GM23248 (cell line): ENCODE data around the gene PCBP3. TPM values are rescaled to one million over a fixed set of nuclear protein-coding genes. Genes with fewer than 3 reads are reported as not detected.

Source experiments
- DNase-seq: peaks from one replicate; pipeline ENCODE4 v3.0.0-alpha.2; 2015
- H2AFZ ChIP-seq: fragments of 200-600 bp; sonication (generic); 2 replicates; pipeline ENCODE4 v1.6.1; 2016; ENCODE audit warnings: antibody characterized with exemption
- H3F3A ChIP-seq: fragments of 200-600 bp; sonication (generic); 2 replicates; pipeline ENCODE4 v1.6.1; 2016; ENCODE audit warnings: mild to moderate bottlenecking, antibody characterized with exemption, mixed run types; ENCODE audit not compliant: insufficient read depth
- H3K27ac ChIP-seq: fragments of 200-600 bp; sonication (generic); 2 replicates; pipeline ENCODE4 v1.5.1; 2016; ENCODE audit warnings: mild to moderate bottlenecking
- H3K27me3 ChIP-seq: fragments of 200-600 bp; sonication (generic); replicated peaks from 2 replicates; pipeline ENCODE4 v1.6.1; 2016; ENCODE audit warnings: mild to moderate bottlenecking; ENCODE audit not compliant: insufficient read depth
- H3K36me3 ChIP-seq: fragments of 200-600 bp; sonication (generic); 2 replicates; pipeline ENCODE4 v1.6.1; 2016; ENCODE audit warnings: low read depth, mild to moderate bottlenecking
- H3K4me1 ChIP-seq: fragments of 200-600 bp; sonication (generic); 2 replicates; pipeline ENCODE4 v1.6.1; 2016; ENCODE audit warnings: mild to moderate bottlenecking; ENCODE audit not compliant: insufficient read depth
- H3K4me2 ChIP-seq: fragments of 200-600 bp; sonication (generic); one replicate; pipeline ENCODE4 v1.6.1; 2016; ENCODE audit warnings: mild to moderate bottlenecking; ENCODE audit not compliant: unreplicated experiment
- H3K4me3 ChIP-seq: fragments of 200-600 bp; sonication (generic); 2 replicates; pipeline ENCODE4 v1.5.1; 2016; ENCODE audit warnings: mild to moderate bottlenecking
- H3K79me2 ChIP-seq: fragments of 200-600 bp; sonication (generic); 2 replicates; pipeline ENCODE4 v1.6.1; 2016; ENCODE audit warnings: mild to moderate bottlenecking; ENCODE audit not compliant: insufficient read depth
- H3K9ac ChIP-seq: fragments of 200-600 bp; sonication (generic); 2 replicates; pipeline ENCODE4 v1.6.1; 2016; ENCODE audit warnings: mild to moderate bottlenecking
- H3K9me2 ChIP-seq: fragments of 200-600 bp; sonication (generic); 2 replicates; pipeline ENCODE4 v1.6.1; 2016; ENCODE audit warnings: mixed run types, mild to moderate bottlenecking, moderate library complexity; ENCODE audit not compliant: insufficient read depth
- H3K9me3 ChIP-seq: fragments of 200-600 bp; sonication (generic); one replicate; pipeline ENCODE4 v1.6.1; 2017; ENCODE audit warnings: low read depth
- H4K20me1 ChIP-seq: fragments of 200-600 bp; sonication (generic); 2 replicates; pipeline ENCODE4 v1.6.0; 2016; ENCODE audit not compliant: insufficient read depth
- EZH2 ChIP-seq: fragments of 200-600 bp; sonication (generic); IDR thresholded peaks from 2 replicates; pipeline ENCODE4 v1.6.1; 2018; ENCODE audit warnings: antibody characterized with exemption, mild to moderate bottlenecking; ENCODE audit not compliant: insufficient read depth, poor library complexity, severe bottlenecking
- EZH2phosphoT487 ChIP-seq: fragments of 200-600 bp; sonication (generic); IDR thresholded peaks from 2 replicates; pipeline ENCODE4 v1.6.1; 2018; ENCODE audit warnings: antibody characterized with exemption, moderate library complexity, mild to moderate bottlenecking, low read depth; ENCODE audit not compliant: insufficient read depth
- WGBS, 2 experiments: methylation state at CpG; one replicate each; pipeline ENCODE4 v1.1.6; 2015 to 2017; ENCODE audit warnings: low lambda C conversion rate in 2 of 2, low coverage in 1 of 2; ENCODE audit errors: missing lambda C conversion rate in 2 of 2; 5-methylcytosine and 5-hydroxymethylcytosine counted together
- in situ Hi-C: fragments of 300-500 bp; cut with MboI; formaldehyde crosslinking; loops from 2 replicates; pipeline ENCODE4 v1.15.0; 2020
- polyA plus RNA-seq: library from polyadenylated mRNA; unstranded; fragments of >200 nt; fragmentation: Nextera tagmentation; extraction: Ambion mirVana; gene quantifications from 2 replicates; pipeline ENCODE4 v1.2.1, GENCODE V29; 2016
- total RNA-seq: library from RNA; depleted of rRNA; stranded (reverse); fragments of >200 nt; shearing (Covaris generic); gene quantifications from 2 replicates; pipeline ENCODE4 v1.2.3, GENCODE V29; 2014

Gene PCBP3
- total and polyA plus RNA-seq, 2 experiments from 2014 or later: 0.32 to 1.3 TPM

- H3K27me3 ChIP-seq: no peaks in the 10 kb centered on the region
- H2AFZ ChIP-seq: no peak overlapping the region
- no peak overlapping the region for H3K27ac ChIP-seq
- H3K36me3 ChIP-seq: no peaks in the 10 kb centered on the region
- H3K79me2 ChIP-seq: no peaks in the 10 kb centered on the region
- no peaks in the 10 kb centered on the region for H3K9me3 ChIP-seq
- H3K4me1 ChIP-seq: no peaks in the 10 kb centered on the region
- no peak overlapping the region for H3K9ac ChIP-seq
- H3K4me2 ChIP-seq: no peak overlapping the region
- no peak for DNase-seq
- WGBS, 2 experiments: 86 to 90% methylated on average over 5 of the region's 5 CpGs
- TF ChIP-seq EZH2 (no peak), EZH2phosphoT487 (no peak)
- in situ Hi-C loops: no loop called here
- no peaks in the 10 kb centered on the region for H4K20me1 ChIP-seq
- H3K9me2 ChIP-seq: no peaks in the 10 kb centered on the region
- no peaks in the 10 kb centered on the region for H3F3A ChIP-seq
- no peak overlapping the region for H3K4me3 ChIP-seq
These were observed 123.0 kb downstream of the PCBP3 start for GRCh38 chr21:45766501-45766900.

- TF ChIP-seq EZH2 (no peak), EZH2phosphoT487 (no peak)
- Histone ChIP-seq H3K9me2 (no peaks in the 10 kb centered on the region), H3F3A (no peaks in the 10 kb centered on the region), H3K4me1 (no peaks in the 10 kb centered on the region), H3K36me3 (no peaks in the 10 kb centered on the region), H3K9me3 (no peaks in the 10 kb centered on the region), H3K27ac (no peak overlapping the region), H3K4me2 (no peak overlapping the region), H4K20me1 (no peaks in the 10 kb centered on the region), H3K4me3 (no peak overlapping the region), H2AFZ (no peak overlapping the region), H3K9ac (no peak overlapping the region), H3K27me3 (no peaks in the 10 kb centered on the region), H3K79me2 (no peaks in the 10 kb centered on the region)
- peak; percentile 30 for DNase-seq
- WGBS, 2 experiments: 77 to 82% methylated on average over 13 of the region's 13 CpGs
- in situ Hi-C loops: no loop called here
These were observed 123.8 kb downstream of the PCBP3 start for GRCh38 chr21:45767071-45768006.

- Histone ChIP-seq H2AFZ (no peak overlapping the region), H4K20me1 (no peaks in the 10 kb centered on the region), H3K4me1 (no peaks in the 10 kb centered on the region), H3K36me3 (no peaks in the 10 kb centered on the region), H3K27ac (no peak overlapping the region), H3K4me3 (no peak overlapping the region), H3K4me2 (no peak overlapping the region), H3F3A (no peaks in the 10 kb centered on the region), H3K9me2 (no peaks in the 10 kb centered on the region), H3K27me3 (no peaks in the 10 kb centered on the region), H3K9me3 (no peaks in the 10 kb centered on the region), H3K79me2 (no peaks in the 10 kb centered on the region), H3K9ac (no peak overlapping the region)
- no peak for TF ChIP-seq EZH2phosphoT487
- no peak for TF ChIP-seq EZH2
- in situ Hi-C loops: no loop called here
- DNase-seq: peak; percentile 45
- WGBS, 2 experiments: 27 to 33% methylated on average over 11 of the region's 11 CpGs
These were observed 124.7 kb downstream of the PCBP3 start for GRCh38 chr21:45768011-45768739.

- no peaks in the 10 kb centered on the region for H3K4me1 ChIP-seq
- WGBS, 2 experiments: 87% methylated on average over 11 of the region's 11 CpGs
- TF ChIP-seq EZH2phosphoT487 (no peak), EZH2 (no peak)
- H3F3A ChIP-seq: no peaks in the 10 kb centered on the region
- no peak for DNase-seq
- no peaks in the 10 kb centered on the region for H3K27me3 ChIP-seq
- H3K9me2 ChIP-seq: no peaks in the 10 kb centered on the region
- in situ Hi-C loops: no loop called here
- no peaks in the 10 kb centered on the region for H3K79me2 ChIP-seq
- no peak overlapping the region for H3K9ac ChIP-seq
- H3K27ac ChIP-seq: no peak overlapping the region
- H2AFZ ChIP-seq: no peak overlapping the region
- H3K9me3 ChIP-seq: no peaks in the 10 kb centered on the region
- no peaks in the 10 kb centered on the region for H4K20me1 ChIP-seq
- H3K36me3 ChIP-seq: no peaks in the 10 kb centered on the region
- no peak overlapping the region for H3K4me3 ChIP-seq
- H3K4me2 ChIP-seq: no peak overlapping the region
These were observed 125.2 kb downstream of the PCBP3 start for GRCh38 chr21:45768740-45769048.
